ENCODE data around the gene NFYC. TPM values are rescaled to one million over a fixed set of nuclear protein-coding genes. Genes with fewer than 3 reads are reported as not detected.

The NFYC gene
- polyA plus RNA-seq, 1 of the 3 experiments (the other 2 are of a cell fraction), result 72.4 TPM

GRCh38 chr1:40734882-40735628, 43.6 kb downstream of the NFYC start (continued):
- TF ChIP-seq NFIC (IDR thresholded peaks at IDR 0.05; ENCODE audit: borderline replicate concordance) (no peak), USF1 (IDR thresholded peaks at IDR 0.05; ENCODE audit: borderline replicate concordance, low read depth) (no peak), EP300 (IDR thresholded peaks at IDR 0.05; ENCODE audit: borderline replicate concordance in 1 of 2, low read depth in 1 of 2, low read length in 1 of 2) (no peak)

GRCh38 chr1:40736085-40736531, 44.6 kb downstream of the NFYC start:
- DNase-seq, result peak; percentile 45
- H3K4me1 ChIP-seq (ENCODE audit: control insufficient read depth in 1 of 2, insufficient read depth in 2 of 2, low read depth in 1 of 2, low read length in 1 of 2), result no peaks in the 10 kb centered on the region
- H2AFZ ChIP-seq (ENCODE audit: low read depth), result no peak overlapping the region
- no peaks in the 10 kb centered on the region for H3K27me3 ChIP-seq (ENCODE audit: insufficient read depth)
- H3F3A ChIP-seq (replicated peaks; ENCODE audit: insufficient read depth), result peaks cover 5% of the 10 kb centered on the region
- no peak overlapping the region for H3K4me2 ChIP-seq
- H3K9me2 ChIP-seq, result no peaks in the 10 kb centered on the region
- H3K9me3 ChIP-seq, result no peaks in the 10 kb centered on the region
- H3K9ac ChIP-seq, result no peak overlapping the region
- H4K20me1 ChIP-seq (ENCODE audit: insufficient read depth), result no peaks in the 10 kb centered on the region
- no peak overlapping the region for H3K4me3 ChIP-seq (ENCODE audit: low read depth in 2 of 2, low read length in 1 of 2)
- peaks cover 16 to 25% of the 10 kb centered on the region in 2 experiments for H3K36me3 ChIP-seq (replicated peaks in 1 of 2; ENCODE audit: control insufficient read depth in 1 of 2, insufficient read depth in 2 of 2, low read length in 1 of 2)
- H3K27ac ChIP-seq (ENCODE audit: low read depth in 2 of 2, low read length in 1 of 2), result peak overlapping the region; percentile 48 to 50; a peak in 3 of 4 replicates
- ChIA-PET POLR2A (no interaction called here), CTCF (interaction anchor here (0.9 kb wide), 1 partner anchor 38 kb away, joined by 4 read pairs; no protein-coding TSS in a partner anchor)
- H3K79me2 ChIP-seq (ENCODE audit: insufficient read depth), result peaks cover 83% of the 10 kb centered on the region
- TF ChIP-seq NFIC (IDR thresholded peaks at IDR 0.05; ENCODE audit: borderline replicate concordance), result 0 out of 2 replicates have a peak, but pooled peaks have one; percentile 28
- no peak for TF ChIP-seq JUND (IDR thresholded peaks at IDR 0.05)
- TF ChIP-seq USF1 (IDR thresholded peaks at IDR 0.05; ENCODE audit: borderline replicate concordance, low read depth), result peak; percentile 24; the same call in 1 of the 2 replicates

DNA sequence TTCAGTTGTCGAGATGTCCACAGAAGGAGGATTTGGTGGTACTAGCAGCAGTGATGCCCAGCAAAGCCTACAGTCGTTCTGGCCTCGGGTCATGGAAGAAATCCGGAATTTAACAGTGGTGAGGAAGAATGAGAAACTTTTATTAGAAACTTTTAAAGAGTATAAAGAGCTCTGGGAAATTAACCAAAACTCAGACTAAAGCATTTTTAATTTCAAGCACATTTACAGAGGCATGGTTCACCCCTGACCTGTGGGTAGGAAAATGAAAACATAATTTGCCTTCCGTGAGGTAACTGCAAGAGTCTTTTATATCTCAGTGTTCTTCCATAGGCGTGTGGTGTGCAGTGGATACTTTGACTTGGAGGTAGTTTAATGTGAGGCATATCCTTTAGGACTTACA, 47.3 kb downstream of the NFYC start:
- peaks cover 5% of the 10 kb centered on the region for H3F3A ChIP-seq (replicated peaks; ENCODE audit: insufficient read depth)
- ChIA-PET POLR2A (interaction anchor here (1.2 kb wide), 1 partner anchor 48 kb away, joined by 3 read pairs; the partner anchor contains the start of gene NFYC), CTCF (interaction anchor here (1.8 kb wide), 1 partner anchor 10 kb away, joined by 7 read pairs; no protein-coding TSS in a partner anchor)
- H3K9me2 ChIP-seq, result no peaks in the 10 kb centered on the region
- no peak overlapping the region for H3K4me2 ChIP-seq
- no peak overlapping the region for H3K9ac ChIP-seq
- H3K27ac ChIP-seq (ENCODE audit: low read depth in 2 of 2, low read length in 1 of 2), result no peak overlapping the region
- peaks cover 39 to 42% of the 10 kb centered on the region in 2 experiments for H3K36me3 ChIP-seq (replicated peaks in 1 of 2; ENCODE audit: control insufficient read depth in 1 of 2, insufficient read depth in 2 of 2, low read length in 1 of 2)
- no peak overlapping the region for H3K4me3 ChIP-seq (ENCODE audit: low read depth in 2 of 2, low read length in 1 of 2)
- no peaks in the 10 kb centered on the region for H3K9me3 ChIP-seq
- H2AFZ ChIP-seq (ENCODE audit: low read depth), result no peak overlapping the region
- H3K4me1 ChIP-seq (ENCODE audit: control insufficient read depth in 1 of 2, insufficient read depth in 2 of 2, low read depth in 1 of 2, low read length in 1 of 2), result no peaks in the 10 kb centered on the region
- DNase-seq, result no peak
- no peaks in the 10 kb centered on the region for H4K20me1 ChIP-seq (ENCODE audit: insufficient read depth)
- peaks cover 82% of the 10 kb centered on the region for H3K79me2 ChIP-seq (ENCODE audit: insufficient read depth)
- no peaks in the 10 kb centered on the region for H3K27me3 ChIP-seq (ENCODE audit: insufficient read depth)
- 94% methylated on average over 6 of the region's 6 CpGs for WGBS (ENCODE audit: low lambda C conversion rate)
- TF ChIP-seq RCOR1 (IDR thresholded peaks at IDR 0.05; ENCODE audit: low read length) (no peak), EZH2phosphoT487 (IDR thresholded peaks at IDR 0.05; ENCODE audit: borderline replicate concordance, low read depth) (no peak), EP300 (IDR thresholded peaks at IDR 0.05; ENCODE audit: borderline replicate concordance in 1 of 2, low read depth in 1 of 2, low read length in 1 of 2) (no peak), MXI1 (IDR thresholded peaks at IDR 0.05; ENCODE audit: low read depth, low read length) (no peak), USF2 (IDR thresholded peaks at IDR 0.05; ENCODE audit: borderline replicate concordance, low read depth, low read length) (no peak), NRF1 (IDR thresholded peaks at IDR 0.05; ENCODE audit: low read depth, low read length) (no peak), FOSL2 (IDR thresholded peaks at IDR 0.05; ENCODE audit: borderline replicate concordance, low read depth) (no peak), TCF12 (IDR thresholded peaks at IDR 0.05) (no peak), YY1 (IDR thresholded peaks at IDR 0.05; ENCODE audit: low read depth) (no peak), SMC3 (IDR thresholded peaks at IDR 0.05; ENCODE audit: low read depth, low read length) (no peak), TEAD4 (IDR thresholded peaks at IDR 0.05; ENCODE audit: borderline replicate concordance, insufficient read depth) (no peak), CHD2 (IDR thresholded peaks at IDR 0.05; ENCODE audit: low read length, partially characterized antibody) (no peak), FOXM1 (IDR thresholded peaks at IDR 0.05; ENCODE audit: low read depth) (no peak), RXRA (IDR thresholded peaks at IDR 0.05; ENCODE audit: borderline replicate concordance, low read depth) (no peak), TAF1 (IDR thresholded peaks at IDR 0.05; ENCODE audit: borderline replicate concordance, low read depth, low read length) (no peak)
- TF ChIP-seq, protein P1, sequence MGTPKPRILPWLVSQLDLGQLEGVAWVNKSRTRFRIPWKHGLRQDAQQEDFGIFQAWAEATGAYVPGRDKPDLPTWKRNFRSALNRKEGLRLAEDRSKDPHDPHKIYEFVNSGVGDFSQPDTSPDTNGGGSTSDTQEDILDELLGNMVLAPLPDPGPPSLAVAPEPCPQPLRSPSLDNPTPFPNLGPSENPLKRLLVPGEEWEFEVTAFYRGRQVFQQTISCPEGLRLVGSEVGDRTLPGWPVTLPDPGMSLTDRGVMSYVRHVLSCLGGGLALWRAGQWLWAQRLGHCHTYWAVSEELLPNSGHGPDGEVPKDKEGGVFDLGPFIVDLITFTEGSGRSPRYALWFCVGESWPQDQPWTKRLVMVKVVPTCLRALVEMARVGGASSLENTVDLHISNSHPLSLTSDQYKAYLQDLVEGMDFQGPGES (IDR thresholded peaks at IDR 0.05; ENCODE audit: low read depth, low read length), result no peak
- TF ChIP-seq, protein P2, sequence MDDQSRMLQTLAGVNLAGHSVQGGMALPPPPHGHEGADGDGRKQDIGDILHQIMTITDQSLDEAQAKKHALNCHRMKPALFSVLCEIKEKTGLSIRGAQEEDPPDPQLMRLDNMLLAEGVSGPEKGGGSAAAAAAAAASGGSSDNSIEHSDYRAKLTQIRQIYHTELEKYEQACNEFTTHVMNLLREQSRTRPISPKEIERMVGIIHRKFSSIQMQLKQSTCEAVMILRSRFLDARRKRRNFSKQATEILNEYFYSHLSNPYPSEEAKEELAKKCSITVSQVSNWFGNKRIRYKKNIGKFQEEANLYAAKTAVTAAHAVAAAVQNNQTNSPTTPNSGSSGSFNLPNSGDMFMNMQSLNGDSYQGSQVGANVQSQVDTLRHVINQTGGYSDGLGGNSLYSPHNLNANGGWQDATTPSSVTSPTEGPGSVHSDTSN (IDR thresholded peaks at IDR 0.05), result no peak

All from SK-N-SH (cell line).